ENCODE measurements around the gene CWF19L2.

CWF19L2 gene

DNA sequence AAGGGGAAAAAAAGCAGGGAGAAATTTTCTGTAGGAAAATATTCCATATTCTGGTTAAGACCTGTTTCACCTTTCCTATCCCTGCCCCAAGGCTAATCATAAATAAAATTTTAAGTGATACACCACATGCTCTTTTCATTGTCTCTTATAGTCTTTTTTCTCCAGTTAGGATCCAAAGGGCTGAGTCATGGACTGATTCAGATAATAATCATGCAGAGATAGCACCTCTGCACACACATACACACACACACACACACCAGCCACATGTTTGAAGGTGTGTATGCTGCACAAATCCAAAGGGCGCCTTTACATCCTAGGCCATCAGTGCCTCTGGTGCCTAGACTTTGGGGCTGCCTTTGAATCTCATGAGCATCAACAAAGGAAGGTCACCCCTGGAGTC lies 35.5 kb upstream of the CWF19L2 start:
- Histone ChIP-seq H3K9ac (ENCODE audit: low read depth, low read length) (no peak overlapping the region), H3K79me2 (ENCODE audit: insufficient read depth, low read length) (no peaks in the 10 kb centered on the region), H3K4me2 (ENCODE audit: insufficient read depth, low read length) (no peak overlapping the region), H3K36me3 (ENCODE audit: insufficient read depth, low read length) (no peaks in the 10 kb centered on the region), H3K27me3 (ENCODE audit: insufficient read depth, low read length, poor library complexity) (no peaks in the 10 kb centered on the region), H3K4me1 (ENCODE audit: insufficient read depth, low read length) (no peaks in the 10 kb centered on the region), H4K20me1 (ENCODE audit: insufficient read depth, low read length) (no peaks in the 10 kb centered on the region), H3K9me3 (ENCODE audit: insufficient read depth, low read length, severe bottlenecking) (no peaks in the 10 kb centered on the region), H3K27ac (ENCODE audit: low read length) (no peak overlapping the region), H3K4me3 (ENCODE audit: low read depth in 1 of 2, low read length in 2 of 2) (no peak overlapping the region), H2AFZ (ENCODE audit: low read depth, low read length) (no peak overlapping the region)
- ATAC-seq (ENCODE audit: insufficient read depth, low read depth) (no peak), DNase-seq (no peak)
- TF ChIP-seq EZH2 (IDR thresholded peaks at IDR 0.05; ENCODE audit: borderline replicate concordance, low read depth, low read length, severe bottlenecking) = no peak
- no peak for TF ChIP-seq CTCF (IDR thresholded peaks at IDR 0.05; ENCODE audit: borderline replicate concordance, extremely low read depth, low read length, poor library complexity, severe bottlenecking)

DNA sequence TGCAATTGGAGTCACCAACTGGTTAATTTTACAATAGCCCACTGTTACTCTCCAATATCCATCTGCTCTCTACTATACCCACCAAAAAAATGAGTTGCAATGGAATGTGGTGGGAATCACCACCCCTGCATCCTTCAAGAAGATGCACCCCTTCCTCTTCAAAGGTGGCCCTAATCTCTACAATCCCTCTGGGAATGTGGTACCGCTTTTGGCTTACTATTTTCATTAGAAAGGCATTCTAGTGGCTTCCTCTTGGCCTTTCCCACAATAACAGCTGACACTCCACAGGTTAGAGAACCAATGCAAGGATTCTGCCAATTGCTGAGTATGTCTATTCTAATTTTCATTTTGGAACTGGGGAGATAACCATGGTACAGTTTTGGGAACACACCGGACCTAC lies 33.2 kb upstream of the CWF19L2 start:
- DNase-seq (no peak), ATAC-seq (ENCODE audit: insufficient read depth, low read depth) (no peak)
- Histone ChIP-seq H3K9me3 (ENCODE audit: insufficient read depth, low read length, severe bottlenecking) (no peaks in the 10 kb centered on the region), H3K4me3 (ENCODE audit: low read depth in 1 of 2, low read length in 2 of 2) (no peak overlapping the region), H3K36me3 (ENCODE audit: insufficient read depth, low read length) (no peaks in the 10 kb centered on the region), H3K27me3 (ENCODE audit: insufficient read depth, low read length, poor library complexity) (no peaks in the 10 kb centered on the region), H2AFZ (ENCODE audit: low read depth, low read length) (no peak overlapping the region), H3K9ac (ENCODE audit: low read depth, low read length) (no peak overlapping the region), H4K20me1 (ENCODE audit: insufficient read depth, low read length) (no peaks in the 10 kb centered on the region), H3K4me2 (ENCODE audit: insufficient read depth, low read length) (no peak overlapping the region), H3K27ac (ENCODE audit: low read length) (no peak overlapping the region), H3K4me1 (ENCODE audit: insufficient read depth, low read length) (no peaks in the 10 kb centered on the region), H3K79me2 (ENCODE audit: insufficient read depth, low read length) (no peaks in the 10 kb centered on the region)
- TF ChIP-seq EZH2 (IDR thresholded peaks at IDR 0.05; ENCODE audit: borderline replicate concordance, low read depth, low read length, severe bottlenecking) (no peak), CTCF (IDR thresholded peaks at IDR 0.05; ENCODE audit: borderline replicate concordance, extremely low read depth, low read length, poor library complexity, severe bottlenecking) (no peak)

GRCh38 chr11:107482234-107482633 lies 24.6 kb upstream of the CWF19L2 start:
- Histone ChIP-seq H3K4me3 (ENCODE audit: low read depth in 1 of 2, low read length in 2 of 2) (no peak overlapping the region), H3K4me2 (ENCODE audit: insufficient read depth, low read length) (no peak overlapping the region)
- DNase-seq = no peak

More at GRCh38 chr11:107482234-107482633, 24.6 kb upstream of the CWF19L2 start:
- Histone ChIP-seq H3K27me3 (ENCODE audit: insufficient read depth, low read length, poor library complexity) (no peaks in the 10 kb centered on the region), H4K20me1 (ENCODE audit: insufficient read depth, low read length) (no peaks in the 10 kb centered on the region), H3K36me3 (ENCODE audit: insufficient read depth, low read length) (no peaks in the 10 kb centered on the region), H3K9ac (ENCODE audit: low read depth, low read length) (no peak overlapping the region), H3K9me3 (ENCODE audit: insufficient read depth, low read length, severe bottlenecking) (no peaks in the 10 kb centered on the region), H3K27ac (ENCODE audit: low read length) (no peak overlapping the region), H2AFZ (ENCODE audit: low read depth, low read length) (no peak overlapping the region), H3K4me1 (ENCODE audit: insufficient read depth, low read length) (no peaks in the 10 kb centered on the region), H3K79me2 (ENCODE audit: insufficient read depth, low read length) (no peaks in the 10 kb centered on the region)
- ATAC-seq (ENCODE audit: insufficient read depth, low read depth) = no peak
- TF ChIP-seq EZH2 (IDR thresholded peaks at IDR 0.05; ENCODE audit: borderline replicate concordance, low read depth, low read length, severe bottlenecking) (no peak), CTCF (IDR thresholded peaks at IDR 0.05; ENCODE audit: borderline replicate concordance, extremely low read depth, low read length, poor library complexity, severe bottlenecking) (no peak)

All from DND-41 (cell line).